OCI-LY1 (cell line): ENCODE results near the gene PTPRS.

ENCODE experiments used
- EZH2 ChIP-seq: fragments of 200-600 bp; sonication (generic), shearing (Covaris generic); IDR thresholded peaks from 2 replicates; pipeline ENCODE4 v1.8.0; 2017; ENCODE audit warnings: borderline replicate concordance, mixed run types, mild to moderate bottlenecking, antibody characterized with exemption, low read length, moderate library complexity, mixed read lengths
- TF ChIP-seq, protein P1 (sequence below): fragments of 200-600 bp; sonication (generic), shearing (Covaris generic); IDR thresholded peaks from 2 replicates; pipeline ENCODE4 v1.5.1; 2017; ENCODE audit warnings: mild to moderate bottlenecking, antibody characterized with exemption, low read length, moderate library complexity, mixed read lengths

DNA sequence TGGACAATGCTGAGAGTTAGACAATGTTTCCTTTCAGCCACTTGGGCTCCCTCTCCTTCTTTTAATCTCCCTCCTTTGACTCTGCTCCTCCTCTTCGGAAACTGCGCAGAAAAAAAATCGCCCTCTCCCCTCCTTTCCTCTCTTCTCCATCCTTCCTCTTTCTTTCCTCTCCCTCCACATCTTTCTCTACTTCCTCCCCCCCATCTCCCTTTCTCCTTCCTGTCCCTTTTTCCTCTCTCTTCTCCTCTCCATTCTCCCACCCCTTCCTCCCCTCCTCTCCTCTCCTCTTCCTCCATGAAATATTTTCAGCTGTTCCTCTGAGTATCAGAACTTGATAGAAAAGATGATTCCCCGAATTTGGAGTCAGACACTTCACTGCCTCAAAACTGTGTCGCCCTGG, 15.1 kb upstream of the PTPRS start:
- TF ChIP-seq EZH2: no peak
- TF ChIP-seq, protein P1, sequence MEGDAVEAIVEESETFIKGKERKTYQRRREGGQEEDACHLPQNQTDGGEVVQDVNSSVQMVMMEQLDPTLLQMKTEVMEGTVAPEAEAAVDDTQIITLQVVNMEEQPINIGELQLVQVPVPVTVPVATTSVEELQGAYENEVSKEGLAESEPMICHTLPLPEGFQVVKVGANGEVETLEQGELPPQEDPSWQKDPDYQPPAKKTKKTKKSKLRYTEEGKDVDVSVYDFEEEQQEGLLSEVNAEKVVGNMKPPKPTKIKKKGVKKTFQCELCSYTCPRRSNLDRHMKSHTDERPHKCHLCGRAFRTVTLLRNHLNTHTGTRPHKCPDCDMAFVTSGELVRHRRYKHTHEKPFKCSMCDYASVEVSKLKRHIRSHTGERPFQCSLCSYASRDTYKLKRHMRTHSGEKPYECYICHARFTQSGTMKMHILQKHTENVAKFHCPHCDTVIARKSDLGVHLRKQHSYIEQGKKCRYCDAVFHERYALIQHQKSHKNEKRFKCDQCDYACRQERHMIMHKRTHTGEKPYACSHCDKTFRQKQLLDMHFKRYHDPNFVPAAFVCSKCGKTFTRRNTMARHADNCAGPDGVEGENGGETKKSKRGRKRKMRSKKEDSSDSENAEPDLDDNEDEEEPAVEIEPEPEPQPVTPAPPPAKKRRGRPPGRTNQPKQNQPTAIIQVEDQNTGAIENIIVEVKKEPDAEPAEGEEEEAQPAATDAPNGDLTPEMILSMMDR: no peak
